ENCODE measurements around the gene C4orf50.

Gene C4orf50

GRCh38 chr4:6043188-6043587, 25.0 kb upstream of the C4orf50 start:
- DNase-seq = no peak

GRCh38 chr4:6042293-6043063, 24.2 kb upstream of the C4orf50 start:
- no peak for DNase-seq

- no peak for DNase-seq
These were observed 23.6 kb upstream of the C4orf50 start for GRCh38 chr4:6041800-6042199.

GRCh38 chr4:6038711-6039110, 20.5 kb upstream of the C4orf50 start:
- DNase-seq = no peak

GRCh38 chr4:6035786-6036185, 17.6 kb upstream of the C4orf50 start:
- DNase-seq = no peak

GRCh38 chr4:6033381-6033780, 15.2 kb upstream of the C4orf50 start:
- DNase-seq = no peak

- peak; percentile 55 for DNase-seq
These were observed 14.3 kb upstream of the C4orf50 start for GRCh38 chr4:6032249-6033244.

GRCh38 chr4:6031846-6032245, 13.6 kb upstream of the C4orf50 start:
- no peak for DNase-seq

- DNase-seq = no peak
These were observed 12.4 kb upstream of the C4orf50 start for GRCh38 chr4:6030679-6031078.

- no peak for DNase-seq
These were observed 11.0 kb upstream of the C4orf50 start for GRCh38 chr4:6029254-6029653.

- no peak for DNase-seq
These were observed 9.9 kb upstream of the C4orf50 start for GRCh38 chr4:6028168-6028567.

- DNase-seq = no peak
These were observed 9.2 kb upstream of the C4orf50 start for GRCh38 chr4:6027392-6027791.

- DNase-seq = no peak
These were observed 6.2 kb upstream of the C4orf50 start for GRCh38 chr4:6024313-6024960.

GRCh38 chr4:6023731-6024130, 5.5 kb upstream of the C4orf50 start:
- no peak for DNase-seq

- DNase-seq = no peak
These were observed 4.5 kb upstream of the C4orf50 start for GRCh38 chr4:6022607-6023288.

GRCh38 chr4:6021831-6022606, 3.8 kb upstream of the C4orf50 start:
- no peak for DNase-seq

GRCh38 chr4:6020613-6021012, 2.4 kb upstream of the C4orf50 start:
- DNase-seq = no peak

- DNase-seq = no peak
These were observed 1.4 kb upstream of the C4orf50 start for GRCh38 chr4:6019316-6020263.

- DNase-seq = no peak
These were observed 431 bp downstream of the C4orf50 start for GRCh38 chr4:6017800-6018199.

- no peak for DNase-seq
These were observed 1.2 kb downstream of the C4orf50 start for GRCh38 chr4:6017030-6017429.

GRCh38 chr4:6013564-6013963, 4.7 kb downstream of the C4orf50 start:
- no peak for DNase-seq

Data from NCI-H774 (cell line).